ENCODE results near the gene SLC14A1.
A peak's percentile ranks its signal among the peaks of the same experiment; 100 is the strongest.
"Not testable (repeated sequence)": the region's sequence is repeated elsewhere in the genome, so short reads cannot be mapped to it uniquely, and the experiment has no call there.

Gene SLC14A1

GRCh38 chr18:45757644-45758043 lies 33.7 kb downstream of the SLC14A1 start:
- H3K9me3 ChIP-seq (ENCODE audit: control insufficient read depth in 2 of 2, low read length in 2 of 2); H3K27ac ChIP-seq (ENCODE audit: low read length); H3K36me3 ChIP-seq (ENCODE audit: control insufficient read depth in 2 of 2, insufficient read depth in 2 of 2, low read length in 2 of 2); H3K9ac ChIP-seq (ENCODE audit: low read length in 2 of 2); H3K4me3 ChIP-seq (ENCODE audit: low read length in 2 of 2); H3K4me1 ChIP-seq (ENCODE audit: control insufficient read depth, insufficient read depth, low read length); H3K27me3 ChIP-seq (ENCODE audit: control insufficient read depth in 1 of 2, insufficient read depth in 2 of 2, low read length in 2 of 2): not testable (repeated sequence)

- Histone ChIP-seq H3K9ac (ENCODE audit: low read length in 2 of 2) (no peak overlapping the region), H3K9me3 (ENCODE audit: control insufficient read depth in 2 of 2, low read length in 2 of 2) (no peaks in the 10 kb centered on the region), H3K4me1 (ENCODE audit: control insufficient read depth, insufficient read depth, low read length) (peaks cover 3% of the 10 kb centered on the region), H3K27me3 (ENCODE audit: control insufficient read depth in 1 of 2, insufficient read depth in 2 of 2, low read length in 2 of 2) (peaks cover 0 to 3% of the 10 kb centered on the region in 2 donors), H3K4me3 (ENCODE audit: low read length in 2 of 2) (no peak overlapping the region), H3K27ac (ENCODE audit: low read length) (no peak overlapping the region), H3K36me3 (ENCODE audit: control insufficient read depth in 2 of 2, insufficient read depth in 2 of 2, low read length in 2 of 2) (no peaks in the 10 kb centered on the region)
These were observed 36.6 kb downstream of the SLC14A1 start for GRCh38 chr18:45760462-45761036.

GRCh38 chr18:45761512-45762114 lies 37.6 kb downstream of the SLC14A1 start:
- Histone ChIP-seq H3K4me3 (ENCODE audit: low read length in 2 of 2) (no peak overlapping the region), H3K27me3 (ENCODE audit: control insufficient read depth in 1 of 2, insufficient read depth in 2 of 2, low read length in 2 of 2) (peaks cover 0 to 3% of the 10 kb centered on the region in 2 donors), H3K9me3 (ENCODE audit: control insufficient read depth in 2 of 2, low read length in 2 of 2) (no peaks in the 10 kb centered on the region), H3K36me3 (ENCODE audit: control insufficient read depth in 2 of 2, insufficient read depth in 2 of 2, low read length in 2 of 2) (no peaks in the 10 kb centered on the region), H3K4me1 (ENCODE audit: control insufficient read depth, insufficient read depth, low read length) (no peaks in the 10 kb centered on the region), H3K27ac (ENCODE audit: low read length) (no peak overlapping the region), H3K9ac (ENCODE audit: low read length in 2 of 2) (no peak overlapping the region)

- Histone ChIP-seq H3K27me3 (ENCODE audit: control insufficient read depth in 1 of 2, insufficient read depth in 2 of 2, low read length in 2 of 2) (peaks cover 2 to 3% of the 10 kb centered on the region in 2 donors), H3K9me3 (ENCODE audit: control insufficient read depth in 2 of 2, low read length in 2 of 2) (no peaks in the 10 kb centered on the region), H3K4me3 (ENCODE audit: low read length in 2 of 2) (no peak overlapping the region), H3K4me1 (ENCODE audit: control insufficient read depth, insufficient read depth, low read length) (no peaks in the 10 kb centered on the region), H3K36me3 (ENCODE audit: control insufficient read depth in 2 of 2, insufficient read depth in 2 of 2, low read length in 2 of 2) (no peaks in the 10 kb centered on the region), H3K9ac (ENCODE audit: low read length in 2 of 2) (no peak overlapping the region), H3K27ac (ENCODE audit: low read length) (no peak overlapping the region)
These were observed 40.2 kb downstream of the SLC14A1 start for GRCh38 chr18:45764000-45764686.

GRCh38 chr18:45765796-45766195 lies 41.8 kb downstream of the SLC14A1 start:
- H3K9me3 ChIP-seq (ENCODE audit: control insufficient read depth in 2 of 2, low read length in 2 of 2): no peaks in the 10 kb centered on the region
- H3K27me3 ChIP-seq (ENCODE audit: control insufficient read depth in 1 of 2, insufficient read depth in 2 of 2, low read length in 2 of 2): peaks cover 0 to 2% of the 10 kb centered on the region in 2 donors
- no peak overlapping the region for H3K9ac ChIP-seq (ENCODE audit: low read length in 2 of 2)
- H3K4me1 ChIP-seq (ENCODE audit: control insufficient read depth, insufficient read depth, low read length): no peaks in the 10 kb centered on the region
- no peaks in the 10 kb centered on the region for H3K36me3 ChIP-seq (ENCODE audit: control insufficient read depth in 2 of 2, insufficient read depth in 2 of 2, low read length in 2 of 2)
- H3K27ac ChIP-seq (ENCODE audit: low read length): no peak overlapping the region
- no peak overlapping the region for H3K4me3 ChIP-seq (ENCODE audit: low read length in 2 of 2)

DNA sequence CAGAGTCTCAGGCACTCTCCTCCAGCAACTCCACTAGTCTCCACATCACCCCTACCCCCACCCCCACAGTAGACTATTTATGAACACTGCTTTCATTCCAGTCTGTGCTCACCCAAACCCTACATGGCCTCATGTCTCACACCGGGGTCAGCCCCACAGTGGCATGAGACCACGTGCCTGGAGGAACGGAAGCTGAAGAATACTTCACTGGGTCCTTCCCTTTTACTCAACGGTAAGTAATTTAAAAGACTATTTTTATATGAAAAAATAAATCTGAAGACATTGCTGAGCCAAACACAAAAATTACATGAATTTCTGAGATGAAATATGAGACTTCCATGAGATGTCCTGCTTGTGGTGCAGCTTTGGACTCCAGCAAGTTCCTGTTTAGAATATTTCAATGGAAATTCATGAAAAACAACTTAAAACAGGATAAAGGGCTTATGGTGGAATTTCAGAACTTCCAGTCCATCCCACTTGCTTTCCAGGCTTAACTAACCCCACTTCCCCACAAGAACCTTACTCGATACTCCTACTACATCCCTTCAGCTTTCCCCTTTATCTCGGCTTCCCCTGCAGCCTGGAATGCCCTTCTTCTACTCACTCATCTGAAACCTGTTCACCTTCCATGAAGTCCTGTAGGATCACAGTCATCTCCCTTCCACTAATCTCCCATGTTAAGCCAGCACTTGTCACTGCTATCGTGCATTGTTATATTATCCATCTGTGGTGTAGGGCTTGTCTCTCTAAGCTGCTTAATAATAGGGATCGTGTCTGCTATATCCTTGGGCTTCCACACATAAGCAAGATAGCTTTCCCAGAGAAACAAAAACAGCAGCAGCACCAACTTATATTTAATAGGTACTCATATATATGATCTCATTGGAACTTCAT lies 47.9 kb downstream of the SLC14A1 start:
- Histone ChIP-seq H3K9ac (ENCODE audit: low read length in 2 of 2) (no peak overlapping the region), H3K27me3 (ENCODE audit: control insufficient read depth in 1 of 2, insufficient read depth in 2 of 2, low read length in 2 of 2) (peaks cover 2 to 8% of the 10 kb centered on the region in 2 donors), H3K4me1 (ENCODE audit: control insufficient read depth, insufficient read depth, low read length) (peaks cover 3% of the 10 kb centered on the region), H3K9me3 (ENCODE audit: control insufficient read depth in 2 of 2, low read length in 2 of 2) (no peaks in the 10 kb centered on the region), H3K4me3 (ENCODE audit: low read length in 2 of 2) (no peak overlapping the region), H3K36me3 (ENCODE audit: control insufficient read depth in 2 of 2, insufficient read depth in 2 of 2, low read length in 2 of 2) (no peaks in the 10 kb centered on the region), H3K27ac (ENCODE audit: low read length) (no peak overlapping the region)

GRCh38 chr18:45774065-45774521 lies 50.1 kb downstream of the SLC14A1 start:
- Histone ChIP-seq H3K4me1 (ENCODE audit: control insufficient read depth, insufficient read depth, low read length) (peaks cover 3% of the 10 kb centered on the region), H3K27ac (ENCODE audit: low read length) (no peak overlapping the region), H3K9ac (ENCODE audit: low read length in 2 of 2) (no peak overlapping the region), H3K9me3 (ENCODE audit: control insufficient read depth in 2 of 2, low read length in 2 of 2) (no peaks in the 10 kb centered on the region), H3K4me3 (ENCODE audit: low read length in 2 of 2) (no peak overlapping the region), H3K27me3 (ENCODE audit: control insufficient read depth in 1 of 2, insufficient read depth in 2 of 2, low read length in 2 of 2) (peaks cover under 1 to 8% of the 10 kb centered on the region in 2 donors), H3K36me3 (ENCODE audit: control insufficient read depth in 2 of 2, insufficient read depth in 2 of 2, low read length in 2 of 2) (no peaks in the 10 kb centered on the region)

DNA sequence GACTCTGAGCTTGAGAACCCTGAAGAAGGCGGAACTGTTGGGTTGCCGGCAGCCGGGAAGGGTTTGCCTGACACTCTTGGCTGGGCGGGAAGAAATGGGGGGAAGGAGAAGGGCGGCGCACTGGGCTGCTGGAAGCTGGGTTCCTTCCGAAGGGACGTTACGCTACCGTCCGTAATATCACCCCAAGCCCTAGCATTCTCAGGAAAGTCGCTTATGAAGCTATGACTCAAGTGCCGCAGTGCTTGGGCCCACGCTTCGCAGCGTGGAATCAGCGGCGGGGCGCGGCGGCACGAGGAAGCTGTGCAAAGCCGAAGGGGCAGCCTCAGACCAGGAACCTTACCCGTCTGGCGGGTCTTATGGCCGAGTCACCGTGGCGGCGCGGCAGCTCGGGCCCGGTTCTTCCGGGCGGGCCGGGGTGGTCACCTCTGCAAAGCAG lies 51.3 kb downstream of the SLC14A1 start:
- H3K27me3 ChIP-seq (ENCODE audit: control insufficient read depth in 1 of 2, insufficient read depth in 2 of 2, low read length in 2 of 2): peaks cover 0 to 8% of the 10 kb centered on the region in 2 donors
- H3K4me1 ChIP-seq (ENCODE audit: control insufficient read depth, insufficient read depth, low read length): peaks cover 3% of the 10 kb centered on the region
- peak overlapping the region; percentile 46 for H3K27ac ChIP-seq (ENCODE audit: low read length)
- H3K4me3 ChIP-seq (ENCODE audit: low read length in 2 of 2): peak overlapping the region; percentile 74 to 85
- no peaks in the 10 kb centered on the region for H3K36me3 ChIP-seq (ENCODE audit: control insufficient read depth in 2 of 2, insufficient read depth in 2 of 2, low read length in 2 of 2)
- peak overlapping the region; percentile 82 to 85 for H3K9ac ChIP-seq (ENCODE audit: low read length in 2 of 2)
- H3K9me3 ChIP-seq (ENCODE audit: control insufficient read depth in 2 of 2, low read length in 2 of 2): no peaks in the 10 kb centered on the region

- peak overlapping the region; percentile 82 to 85 for H3K9ac ChIP-seq (ENCODE audit: low read length in 2 of 2)
- peak overlapping the region; percentile 46 for H3K27ac ChIP-seq (ENCODE audit: low read length)
- peak overlapping the region; percentile 74 to 85 for H3K4me3 ChIP-seq (ENCODE audit: low read length in 2 of 2)
- H3K4me1 ChIP-seq (ENCODE audit: control insufficient read depth, insufficient read depth, low read length): peaks cover 3% of the 10 kb centered on the region
- peaks cover 4 to 8% of the 10 kb centered on the region in 2 donors for H3K27me3 ChIP-seq (ENCODE audit: control insufficient read depth in 1 of 2, insufficient read depth in 2 of 2, low read length in 2 of 2)
- no peaks in the 10 kb centered on the region for H3K9me3 ChIP-seq (ENCODE audit: control insufficient read depth in 2 of 2, low read length in 2 of 2)
- H3K36me3 ChIP-seq (ENCODE audit: control insufficient read depth in 2 of 2, insufficient read depth in 2 of 2, low read length in 2 of 2): no peaks in the 10 kb centered on the region
These were observed 51.8 kb downstream of the SLC14A1 start for GRCh38 chr18:45775743-45776142.

DNA sequence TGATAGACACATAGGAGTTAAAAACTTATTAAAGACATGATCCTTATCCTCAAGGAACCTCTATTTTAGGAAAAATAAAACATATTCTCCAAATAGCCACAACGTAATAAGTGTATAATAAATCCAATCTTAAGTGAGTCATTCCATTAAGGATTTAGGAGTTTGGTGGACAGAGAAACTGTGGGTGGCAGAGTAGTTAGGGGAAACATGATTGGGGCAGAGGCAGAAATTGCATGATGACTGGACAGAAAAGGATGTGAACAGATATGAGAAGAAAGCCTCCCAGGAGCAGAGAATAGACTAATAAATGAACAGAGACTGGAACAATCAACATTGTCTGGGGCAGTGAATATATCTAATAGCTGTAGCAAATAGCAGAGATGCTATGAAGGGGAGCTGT lies 53.4 kb downstream of the SLC14A1 start:
- Histone ChIP-seq H3K36me3 (ENCODE audit: control insufficient read depth in 2 of 2, insufficient read depth in 2 of 2, low read length in 2 of 2) (no peaks in the 10 kb centered on the region), H3K4me3 (ENCODE audit: low read length in 2 of 2) (no peak overlapping the region), H3K9me3 (ENCODE audit: control insufficient read depth in 2 of 2, low read length in 2 of 2) (no peaks in the 10 kb centered on the region), H3K27ac (ENCODE audit: low read length) (no peak overlapping the region), H3K4me1 (ENCODE audit: control insufficient read depth, insufficient read depth, low read length) (peaks cover 3% of the 10 kb centered on the region), H3K9ac (ENCODE audit: low read length in 2 of 2) (no peak overlapping the region), H3K27me3 (ENCODE audit: control insufficient read depth in 1 of 2, insufficient read depth in 2 of 2, low read length in 2 of 2) (peaks cover 6 to 7% of the 10 kb centered on the region in 2 donors)
